Upper lobe of right lung (tissue), 1 donor: ENCODE results near the gene HES7. TPM values are rescaled to one million over a fixed set of nuclear protein-coding genes. Genes with fewer than 3 reads are reported as not detected.

ENCODE experiments used
- ATAC-seq: fragments of 200-7000 bp; cut with Tn5 transposase; one replicate; pipeline ENCODE4 v1.9.1; 2020; ENCODE audit warnings: mild to moderate bottlenecking, moderate library complexity
- DNase-seq: peaks from one replicate; pipeline ENCODE4 v3.0.0-alpha.2; 2020
- H3K27ac ChIP-seq: fragments of 200-600 bp; one replicate; pipeline ENCODE4 v1.8.0; 2022
- H3K27me3 ChIP-seq: fragments of 200-600 bp; one replicate; pipeline ENCODE4 v1.8.0; 2022; ENCODE audit warnings: mild to moderate bottlenecking
- H3K36me3 ChIP-seq: fragments of 200-600 bp; one replicate; pipeline ENCODE4 v1.8.0; 2022
- H3K4me1 ChIP-seq: fragments of 200-600 bp; one replicate; pipeline ENCODE4 v1.8.0; 2022
- H3K4me3 ChIP-seq: fragments of 200-600 bp; one replicate; pipeline ENCODE4 v1.8.0; 2022; ENCODE audit warnings: mild to moderate bottlenecking
- H3K9me3 ChIP-seq: fragments of 200-600 bp; one replicate; pipeline ENCODE4 v1.8.0; 2022
- intact Hi-C: fragments of 100-400 bp; cut with DNase I; formaldehyde crosslinking; loops from one replicate; pipeline ENCODE4 v1.11.0; 2022
- total RNA-seq: library from RNA; stranded (reverse); fragmentation: NEBNext Ultra II Directional; extraction: Animal tissue kit (Norgen Biotek cat#: 25700); gene quantifications from one replicate; pipeline ENCODE4 v1.2.1, GENCODE V29; 2021
- TF ChIP-seq, protein P1 (sequence below): fragments of 200-600 bp; IDR thresholded peaks from one replicate; pipeline ENCODE4 v1.8.0; 2022; ENCODE audit warnings: antibody characterized with exemption
- donor health status: DM: no; HTN: yes; CAD: no; lungs with severe emphysema.

HES7 gene
- total RNA-seq, 1 donor from 2014 or later, result not detected

DNA sequence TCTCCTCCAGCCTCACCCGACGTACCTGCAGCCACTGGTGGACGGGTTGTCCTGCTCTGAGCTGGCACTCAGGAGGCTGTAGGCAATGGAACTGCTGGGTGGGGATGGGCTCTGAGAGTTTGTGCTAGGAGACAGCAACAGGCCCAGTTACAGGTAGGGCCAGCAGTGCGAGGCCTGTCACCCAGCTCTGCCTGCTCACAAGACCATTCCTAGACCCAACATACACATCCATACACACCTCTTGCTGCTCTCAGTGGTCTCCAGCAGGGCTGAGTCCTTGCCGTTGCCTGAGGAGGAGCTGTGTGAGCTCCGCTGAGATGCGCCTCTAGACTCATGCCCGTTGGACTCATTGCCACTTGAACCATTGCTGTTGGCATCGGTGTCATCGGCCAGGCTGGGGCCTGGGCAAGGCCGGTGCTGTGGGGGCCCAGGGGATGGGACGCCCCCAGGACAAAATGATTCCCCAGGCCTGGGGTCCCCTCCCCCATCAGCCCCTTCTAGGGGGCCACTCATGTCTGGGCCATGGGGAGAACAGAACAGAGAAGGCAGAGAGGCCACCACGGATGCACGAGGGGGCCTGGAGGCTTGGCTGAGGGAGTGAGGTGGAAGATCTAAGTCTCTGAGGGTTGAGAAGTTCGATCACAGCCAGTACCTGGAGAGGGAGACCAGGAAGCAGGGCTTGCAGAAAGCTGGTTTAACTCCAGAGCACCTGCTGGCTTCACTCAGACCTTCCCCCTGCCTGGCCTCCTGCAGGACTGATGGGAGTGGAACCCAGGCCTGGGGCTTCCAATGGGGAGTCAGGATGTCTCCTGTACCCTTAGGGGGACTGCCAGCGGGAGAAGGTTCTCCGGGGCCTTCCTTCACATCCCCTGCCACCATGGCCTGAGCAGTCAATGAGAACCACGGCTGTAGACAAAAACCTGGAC is 26.6 kb upstream of the HES7 start:
- no peaks in the 10 kb centered on the region for H3K9me3 ChIP-seq
- H3K4me3 ChIP-seq, result peak overlapping the region; percentile 85
- H3K27ac ChIP-seq, result peak overlapping the region; percentile 100
- intact Hi-C loops, result no loop called here
- peaks cover 34% of the 10 kb centered on the region for H3K4me1 ChIP-seq
- TF ChIP-seq, protein P1, sequence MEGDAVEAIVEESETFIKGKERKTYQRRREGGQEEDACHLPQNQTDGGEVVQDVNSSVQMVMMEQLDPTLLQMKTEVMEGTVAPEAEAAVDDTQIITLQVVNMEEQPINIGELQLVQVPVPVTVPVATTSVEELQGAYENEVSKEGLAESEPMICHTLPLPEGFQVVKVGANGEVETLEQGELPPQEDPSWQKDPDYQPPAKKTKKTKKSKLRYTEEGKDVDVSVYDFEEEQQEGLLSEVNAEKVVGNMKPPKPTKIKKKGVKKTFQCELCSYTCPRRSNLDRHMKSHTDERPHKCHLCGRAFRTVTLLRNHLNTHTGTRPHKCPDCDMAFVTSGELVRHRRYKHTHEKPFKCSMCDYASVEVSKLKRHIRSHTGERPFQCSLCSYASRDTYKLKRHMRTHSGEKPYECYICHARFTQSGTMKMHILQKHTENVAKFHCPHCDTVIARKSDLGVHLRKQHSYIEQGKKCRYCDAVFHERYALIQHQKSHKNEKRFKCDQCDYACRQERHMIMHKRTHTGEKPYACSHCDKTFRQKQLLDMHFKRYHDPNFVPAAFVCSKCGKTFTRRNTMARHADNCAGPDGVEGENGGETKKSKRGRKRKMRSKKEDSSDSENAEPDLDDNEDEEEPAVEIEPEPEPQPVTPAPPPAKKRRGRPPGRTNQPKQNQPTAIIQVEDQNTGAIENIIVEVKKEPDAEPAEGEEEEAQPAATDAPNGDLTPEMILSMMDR, result no peak
- H3K36me3 ChIP-seq, result peaks cover 64% of the 10 kb centered on the region
- no peaks in the 10 kb centered on the region for H3K27me3 ChIP-seq
- DNase-seq, result peak; percentile 65
- ATAC-seq, result no peak

DNA sequence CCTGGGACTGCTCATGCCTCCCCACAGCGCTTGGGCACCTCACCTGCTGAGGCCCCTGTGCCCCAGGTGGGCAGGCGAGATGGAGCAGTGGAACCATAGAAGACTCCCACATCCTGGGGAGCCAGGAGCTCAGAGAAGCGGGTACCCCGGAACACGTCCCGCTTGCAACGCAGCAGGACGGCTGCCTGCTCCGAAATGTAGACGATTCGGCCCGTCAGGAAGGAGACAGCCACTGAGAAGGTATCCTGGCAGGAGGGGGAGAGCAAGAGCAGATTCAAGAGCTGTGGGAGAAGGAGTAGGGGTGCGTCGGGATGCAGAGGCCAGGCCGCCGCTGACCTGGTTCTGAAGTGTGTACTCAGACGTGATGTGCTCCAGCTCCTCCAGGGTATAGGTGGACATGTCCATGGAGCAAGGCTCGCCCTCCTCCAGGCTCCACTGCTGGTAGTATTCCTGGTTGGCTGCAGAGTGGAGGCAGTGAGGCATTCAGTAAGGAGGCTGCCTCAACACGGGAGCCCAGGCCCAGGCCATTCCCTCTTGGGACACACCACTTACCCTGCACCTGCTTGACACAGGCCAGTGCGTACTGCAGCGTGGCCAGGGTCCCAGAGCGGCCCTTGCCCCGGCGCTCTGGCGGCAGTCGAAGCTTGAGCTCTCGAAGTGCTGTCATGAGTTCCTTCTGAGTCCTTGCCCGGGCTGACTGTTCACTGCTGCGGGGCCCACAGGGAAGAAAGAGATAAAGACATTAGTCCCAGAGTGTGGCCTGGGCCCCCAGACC is 25.7 kb upstream of the HES7 start:
- Histone ChIP-seq H3K9me3 (no peaks in the 10 kb centered on the region), H3K36me3 (peaks cover 73% of the 10 kb centered on the region), H3K27ac (peak overlapping the region; percentile 100), H3K4me1 (peaks cover 34% of the 10 kb centered on the region), H3K27me3 (no peaks in the 10 kb centered on the region), H3K4me3 (no peak overlapping the region)
- ATAC-seq (no peak), DNase-seq (no peak)
- intact Hi-C loops, result no loop called here
- TF ChIP-seq, protein P1, result no peak

DNA sequence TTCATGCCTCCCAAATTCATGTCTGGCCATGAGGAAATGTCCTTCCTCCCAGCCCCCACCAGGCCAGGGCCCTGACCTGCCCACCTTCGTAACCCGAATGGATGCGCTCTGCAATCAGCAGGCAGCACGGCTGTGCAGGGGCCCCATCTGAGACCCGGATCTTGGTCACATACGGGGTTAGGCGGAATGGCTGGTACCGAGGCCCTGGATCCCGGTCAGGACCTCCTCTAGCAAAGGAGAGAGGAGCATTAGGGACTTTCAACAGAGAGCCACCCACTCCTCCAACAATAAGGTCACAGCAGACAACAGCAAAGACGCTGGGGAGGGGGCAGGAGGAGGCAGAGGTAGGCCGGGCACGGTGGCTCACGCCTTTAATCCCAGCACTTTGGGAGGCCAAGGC is 24.7 kb upstream of the HES7 start:
- Histone ChIP-seq H3K27ac (no peak overlapping the region), H3K9me3 (no peaks in the 10 kb centered on the region), H3K4me3 (no peak overlapping the region), H3K36me3 (peaks cover 83% of the 10 kb centered on the region), H3K4me1 (peaks cover 29% of the 10 kb centered on the region), H3K27me3 (no peaks in the 10 kb centered on the region)
- intact Hi-C loops, result no loop called here
- ATAC-seq (no peak), DNase-seq (peak; percentile 51)
- TF ChIP-seq, protein P1, result no peak

DNA sequence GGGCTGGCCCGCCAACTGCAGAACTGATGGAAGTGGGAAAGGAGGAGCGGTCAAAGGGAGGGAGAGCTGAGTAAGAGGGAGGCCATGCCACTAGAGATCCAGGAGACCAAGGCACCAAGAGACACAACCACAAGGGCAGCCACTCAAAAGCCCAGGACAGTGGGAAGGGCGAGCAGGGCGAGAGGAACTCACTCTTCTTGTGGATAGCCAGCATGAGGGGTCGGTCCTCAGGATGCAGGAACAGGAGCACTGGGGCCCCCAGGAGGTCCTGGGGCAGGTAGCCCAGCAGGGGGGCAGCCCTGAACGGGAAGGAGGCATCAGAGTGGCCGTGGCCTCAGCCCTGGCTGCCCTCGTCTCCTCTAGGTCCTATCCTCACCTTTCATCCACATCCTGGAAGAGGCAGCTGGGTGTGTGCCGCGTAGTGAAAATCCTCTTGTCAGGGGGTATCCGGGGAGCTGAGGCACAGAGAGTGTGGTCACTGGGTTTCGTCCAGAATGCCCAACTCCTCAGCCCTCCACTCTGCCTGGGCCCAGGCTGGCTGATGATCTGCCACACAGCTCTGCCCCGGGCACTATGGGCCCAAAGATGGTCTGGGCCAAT is 24.0 kb upstream of the HES7 start:
- H3K27me3 ChIP-seq, result no peaks in the 10 kb centered on the region
- intact Hi-C loops, result no loop called here
- TF ChIP-seq, protein P1, result no peak
- H3K4me3 ChIP-seq, result no peak overlapping the region
- DNase-seq, result no peak
- no peak for ATAC-seq
- H3K9me3 ChIP-seq, result no peaks in the 10 kb centered on the region
- peaks cover 85% of the 10 kb centered on the region for H3K36me3 ChIP-seq
- H3K4me1 ChIP-seq, result peaks cover 23% of the 10 kb centered on the region
- H3K27ac ChIP-seq, result peak overlapping the region; percentile 24

DNA sequence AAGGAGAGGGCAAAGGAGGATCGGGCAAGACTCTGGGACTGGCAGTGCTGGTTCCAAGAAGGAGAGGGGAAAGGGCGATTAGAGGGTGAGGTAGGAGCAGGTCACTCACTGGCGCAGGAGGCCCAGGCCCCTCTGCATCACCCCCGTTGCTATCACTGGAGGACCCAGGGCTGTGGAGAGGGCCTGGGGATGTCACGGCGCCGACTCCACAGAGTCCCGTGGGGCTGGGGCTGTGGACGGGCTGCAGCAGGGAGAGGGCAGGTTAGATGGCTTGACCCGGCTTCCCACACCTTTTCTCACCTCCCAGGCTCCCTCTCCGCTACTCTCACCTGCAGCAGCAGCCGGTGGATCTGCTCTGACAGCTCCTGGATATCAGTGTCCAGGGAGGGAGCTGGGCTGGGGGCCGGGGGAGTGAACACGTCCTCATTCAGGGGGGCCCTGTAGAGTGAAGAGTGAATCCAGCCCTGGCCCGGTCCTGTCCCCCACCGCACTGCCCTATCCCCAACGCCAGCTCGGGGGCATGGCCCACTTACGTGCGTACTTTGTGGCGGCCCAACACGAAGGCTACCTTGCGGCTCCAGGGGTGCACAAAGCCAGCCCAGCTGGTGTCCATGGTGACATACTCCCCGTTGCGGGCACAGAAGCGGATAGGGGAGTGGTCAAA is 23.4 kb upstream of the HES7 start:
- H3K9me3 ChIP-seq, result no peaks in the 10 kb centered on the region
- peaks cover 86% of the 10 kb centered on the region for H3K36me3 ChIP-seq
- intact Hi-C loops, result no loop called here
- TF ChIP-seq, protein P1, result no peak
- DNase-seq (peak; percentile 67), ATAC-seq (no peak)
- H3K27ac ChIP-seq, result peak overlapping the region; percentile 24
- no peaks in the 10 kb centered on the region for H3K27me3 ChIP-seq
- H3K4me3 ChIP-seq, result no peak overlapping the region
- H3K4me1 ChIP-seq, result peaks cover 18% of the 10 kb centered on the region
